H1 (cell line): ENCODE data around the gene CLIC1. TPM values are rescaled to one million over a fixed set of nuclear protein-coding genes. Genes with fewer than 3 reads are reported as not detected.
A peak's percentile ranks its signal among the peaks of the same experiment; 100 is the strongest.

Experiments used
- CTCF ChIA-PET: fragments of 300-600 bp; sonication (Branson Sonifier 250); formaldehyde crosslinking; loops from one replicate; lab custom pipeline; 2021; ENCODE audit not compliant: partially characterized antibody; lab: Charles Lee
- POLR2A ChIA-PET: fragments of 300-600 bp; sonication (Branson Sonifier 250); formaldehyde crosslinking; loops from one replicate; lab custom pipeline; 2021; ENCODE audit warnings: inconsistent platforms; ENCODE audit not compliant: partially characterized antibody; lab: Charles Lee
- DNase-seq, 2 experiments: peaks; one replicate each; pipeline versions ENCODE4 v3.0.0 to v3.0.0-alpha.2; 2010 to 2022; ENCODE audit warnings: low spot score in 2 of 2, low read depth in 1 of 2, mixed read lengths in 1 of 2
- FAIRE-seq: peaks from 2 replicates; lab custom pipeline; 2011; peaks lifted over from hg19 to GRCh38; lab: Jason Lieb, UNC
- H2AFZ ChIP-seq: 2 replicates; pipeline ENCODE4 v1.8.1; 2012; ENCODE audit warnings: low read length, inconsistent platforms
- H2AK5ac ChIP-seq: 2 replicates; pipeline ENCODE4 v1.6.1; 2013; ENCODE audit warnings: low read depth, low read length
- H2BK120ac ChIP-seq: replicated peaks from 2 replicates; pipeline ENCODE3; 2013; ENCODE audit warnings: low read depth, low read length, inconsistent platforms
- H2BK12ac ChIP-seq: 2 replicates; pipeline ENCODE4 v1.6.1; 2013; ENCODE audit warnings: low read depth, low read length
- H2BK15ac ChIP-seq: 2 replicates; pipeline ENCODE4 v1.6.1; 2013; ENCODE audit warnings: low read length
- H2BK20ac ChIP-seq: 2 replicates; pipeline ENCODE4 v1.6.1; 2013; ENCODE audit warnings: low read length
- H2BK5ac ChIP-seq: 2 replicates; pipeline ENCODE4 v1.6.1; 2013; ENCODE audit warnings: low read depth, low read length
- H3K14ac ChIP-seq: 2 replicates; pipeline ENCODE4 v1.6.1; 2013; ENCODE audit warnings: inconsistent platforms; ENCODE audit not compliant: insufficient read length
- H3K18ac ChIP-seq: 2 replicates; pipeline ENCODE4 v1.6.1; 2013; ENCODE audit warnings: low read length; ENCODE audit errors: extremely low read depth
- H3K23ac ChIP-seq: 2 replicates; pipeline ENCODE4 v1.6.1; 2013; ENCODE audit warnings: inconsistent platforms; ENCODE audit not compliant: insufficient read length
- H3K23me2 ChIP-seq: 2 replicates; pipeline ENCODE4 v1.6.1; 2013; ENCODE audit warnings: low read depth, low read length
- H3K27ac ChIP-seq: 2 replicates; pipeline ENCODE4 v1.6.1; 2011; ENCODE audit warnings: low read depth, low read length, inconsistent platforms
- H3K27me3 ChIP-seq, 4 experiments: replicated peaks in 1 of 4; 1 replicate in 1 of 4; 2 replicates in 3 of 4; pipeline versions ENCODE4 v1.6.1 to v1.8.1; 2011 to 2013; ENCODE audit warnings: low read length in 3 of 4, mild to moderate bottlenecking in 3 of 4, inconsistent platforms in 2 of 4, mixed read lengths in 2 of 4, moderate library complexity in 1 of 4; ENCODE audit not compliant: control insufficient read depth in 3 of 4, insufficient read depth in 3 of 4; ENCODE audit errors: extremely low read depth in 1 of 4
- H3K36me3 ChIP-seq, 4 experiments: 2 replicates each; pipeline versions ENCODE4 v1.6.1 to v1.8.1; 2011 to 2013; ENCODE audit warnings: mild to moderate bottlenecking in 4 of 4, low read length in 3 of 4, moderate library complexity in 2 of 4, control low read depth in 1 of 4, inconsistent platforms in 1 of 4; ENCODE audit not compliant: insufficient read depth in 4 of 4, control insufficient read depth in 2 of 4
- H3K4ac ChIP-seq: replicated peaks from 2 replicates; pipeline ENCODE3; 2013; ENCODE audit warnings: low read length, low read depth, mixed read lengths, inconsistent platforms; ENCODE audit not compliant: insufficient read length
- H3K4me1 ChIP-seq, 4 experiments: replicated peaks in 1 of 4; 1 replicate in 1 of 4; 2 replicates in 3 of 4; pipeline versions ENCODE4 v1.6.1 to v1.8.1; 2011 to 2013; ENCODE audit warnings: low read length in 3 of 4, inconsistent platforms in 2 of 4, mixed read lengths in 1 of 4; ENCODE audit not compliant: insufficient read depth in 4 of 4, control insufficient read depth in 3 of 4
- H3K4me2 ChIP-seq, 2 experiments: 2 replicates each; pipeline versions ENCODE4 v1.6.1 to v1.8.1; 2011 to 2013; ENCODE audit warnings: low read depth in 2 of 2, low read length in 2 of 2, control low read depth in 1 of 2, inconsistent platforms in 1 of 2, mild to moderate bottlenecking in 1 of 2; ENCODE audit not compliant: insufficient read depth in 1 of 2
- H3K4me3 ChIP-seq, 4 experiments: fragments of 200-600, 300-600 bp in 1 of 4; sonication (generic), shearing (Covaris generic), sonication (Bioruptor Twin) in 1 of 4; 2 replicates each; pipeline versions ENCODE4 v1.5.1 to v1.8.1; 2011 to 2016; ENCODE audit warnings: low read length in 4 of 4, low read depth in 3 of 4, control low read depth in 2 of 4, inconsistent platforms in 2 of 4, mild to moderate bottlenecking in 2 of 4, mixed read lengths in 1 of 4, moderate library complexity in 1 of 4; ENCODE audit not compliant: insufficient read depth in 2 of 4; ENCODE audit errors: extremely low read depth in 1 of 4
- H3K56ac ChIP-seq: replicated peaks from 2 replicates; pipeline ENCODE3; 2013; ENCODE audit warnings: low read depth, mild to moderate bottlenecking, mixed read lengths, low read length, inconsistent platforms; ENCODE audit not compliant: insufficient read length
- H3K79me1 ChIP-seq: 2 replicates; pipeline ENCODE4 v1.6.1; 2013; ENCODE audit warnings: low read depth, low read length, control low read depth
- H3K79me2 ChIP-seq, 2 experiments: 2 replicates each; pipeline versions ENCODE4 v1.6.1 to v1.8.1; 2012 to 2013; ENCODE audit warnings: low read length in 2 of 2, mild to moderate bottlenecking in 2 of 2, inconsistent platforms in 1 of 2; ENCODE audit not compliant: insufficient read depth in 2 of 2, control insufficient read depth in 1 of 2
- H3K9ac ChIP-seq, 4 experiments: replicated peaks in 1 of 4; 1 replicate in 1 of 4; 2 replicates in 3 of 4; pipeline versions ENCODE4 v1.6.1 to v1.8.1; 2011 to 2013; ENCODE audit warnings: low read depth in 3 of 4, low read length in 3 of 4, control low read depth in 2 of 4, mild to moderate bottlenecking in 2 of 4, moderate library complexity in 2 of 4, inconsistent platforms in 1 of 4; ENCODE audit errors: extremely low read depth in 1 of 4
- H3K9me3 ChIP-seq, 2 experiments: 2 replicates each; pipeline versions ENCODE4 v1.6.1 to v1.8.1; 2012 to 2013; ENCODE audit warnings: mild to moderate bottlenecking in 2 of 2, moderate library complexity in 2 of 2, control low read depth in 1 of 2, inconsistent platforms in 1 of 2, low read depth in 1 of 2, low read length in 1 of 2, mixed read lengths in 1 of 2; ENCODE audit not compliant: insufficient read depth in 2 of 2
- H4K20me1 ChIP-seq, 2 experiments: replicated peaks in 1 of 2; 2 replicates each; pipeline versions ENCODE3 to v1.8.1; 2011 to 2013; ENCODE audit warnings: inconsistent platforms in 2 of 2, low read length in 2 of 2, mild to moderate bottlenecking in 1 of 2; ENCODE audit not compliant: insufficient read depth in 2 of 2, control insufficient read depth in 1 of 2
- H4K5ac ChIP-seq: 2 replicates; pipeline ENCODE4 v1.6.1; 2013; ENCODE audit warnings: low read length, low read depth, mixed read lengths, inconsistent platforms; ENCODE audit not compliant: insufficient read length
- H4K8ac ChIP-seq: 2 replicates; pipeline ENCODE4 v1.8.0; 2013; ENCODE audit warnings: mild to moderate bottlenecking, moderate library complexity, low read length, inconsistent platforms; ENCODE audit not compliant: insufficient read depth; ENCODE audit errors: extremely low read depth
- H4K91ac ChIP-seq: replicated peaks from 2 replicates; pipeline ENCODE3; 2013; ENCODE audit warnings: low read length, mixed read lengths, inconsistent platforms; ENCODE audit not compliant: insufficient read length
- CBX5 ChIP-seq: fragments of 300-800, 300-1000 bp; sonication (generic); IDR thresholded peaks from 2 replicates; pipeline ENCODE4 v1.7.1; 2016; ENCODE audit warnings: antibody characterized with exemption, low read length, low read depth
- CREB1 ChIP-seq: IDR thresholded peaks from 2 replicates; pipeline ENCODE4 v1.6.1; 2012; ENCODE audit warnings: inconsistent platforms
- PHF8 ChIP-seq: fragments of 200-600 bp; sonication (generic); conservative IDR thresholded peaks from 2 replicates; pipeline ENCODE4 v1.7.1; 2012; ENCODE audit warnings: low read depth, mild to moderate bottlenecking, inconsistent platforms, low read length, moderate library complexity
- POLR2A ChIP-seq, 2 experiments: IDR thresholded peaks; 1 replicate in 1 of 2; 2 replicates in 1 of 2; pipeline ENCODE4 v1.6.1; 2011; ENCODE audit warnings: low read depth in 2 of 2, low read length in 2 of 2, mild to moderate bottlenecking in 2 of 2; ENCODE audit errors: control extremely low read depth in 1 of 2
- POLR2AphosphoS5 ChIP-seq: IDR thresholded peaks from 2 replicates; pipeline ENCODE4 v1.6.1; 2011; ENCODE audit warnings: low read depth, low read length
- WGBS, 2 experiments: shearing (Covaris generic) in 1 of 2; methylation state at CpG; one replicate each; pipeline versions ENCODE4 v1.1.6 to v1.1.7; 2013 to 2015; ENCODE audit warnings: low lambda C conversion rate in 2 of 2, mixed read lengths in 2 of 2, inconsistent platforms in 1 of 2, low coverage in 1 of 2, missing lambda C conversion rate in 1 of 2; ENCODE audit not compliant: insufficient replicate concordance in 2 of 2, insufficient coverage in 1 of 2, insufficient read length in 1 of 2; ENCODE audit errors: extremely low coverage in 1 of 2, missing lambda C conversion rate in 1 of 2; 5-methylcytosine and 5-hydroxymethylcytosine counted together
- polyA plus RNA-seq, 7 experiments: library from polyadenylated mRNA; depleted of rRNA in 3 of 7; stranded (reverse) in 5 of 7; unstranded in 2 of 7; fragments of >200 nt in 5 of 7; fragments of 200-250 nt in 2 of 7; gene quantifications; 1 replicate in 5 of 7; 2 replicates in 1 of 7; 4 replicates in 1 of 7; pipeline versions ENCODE4 v1.2.1 to v1.2.3, GENCODE V29; 2011 to 2013; ENCODE audit warnings: missing spikeins in 2 of 7, mixed read lengths in 2 of 7
- total RNA-seq: library from RNA; stranded (reverse); fragmentation: NEBNext Ultra II Directional; extraction: Animal tissue kit (Norgen Biotek cat#: 25700); gene quantifications from 2 replicates; pipeline ENCODE4 v1.2.1, GENCODE V29; 2021

The CLIC1 gene
- total and polyA plus RNA-seq, 2 of the 8 experiments (the other 6 are each of a cell fraction or from before 2014, with no cell fraction given): 250 to 277 TPM

DNA sequence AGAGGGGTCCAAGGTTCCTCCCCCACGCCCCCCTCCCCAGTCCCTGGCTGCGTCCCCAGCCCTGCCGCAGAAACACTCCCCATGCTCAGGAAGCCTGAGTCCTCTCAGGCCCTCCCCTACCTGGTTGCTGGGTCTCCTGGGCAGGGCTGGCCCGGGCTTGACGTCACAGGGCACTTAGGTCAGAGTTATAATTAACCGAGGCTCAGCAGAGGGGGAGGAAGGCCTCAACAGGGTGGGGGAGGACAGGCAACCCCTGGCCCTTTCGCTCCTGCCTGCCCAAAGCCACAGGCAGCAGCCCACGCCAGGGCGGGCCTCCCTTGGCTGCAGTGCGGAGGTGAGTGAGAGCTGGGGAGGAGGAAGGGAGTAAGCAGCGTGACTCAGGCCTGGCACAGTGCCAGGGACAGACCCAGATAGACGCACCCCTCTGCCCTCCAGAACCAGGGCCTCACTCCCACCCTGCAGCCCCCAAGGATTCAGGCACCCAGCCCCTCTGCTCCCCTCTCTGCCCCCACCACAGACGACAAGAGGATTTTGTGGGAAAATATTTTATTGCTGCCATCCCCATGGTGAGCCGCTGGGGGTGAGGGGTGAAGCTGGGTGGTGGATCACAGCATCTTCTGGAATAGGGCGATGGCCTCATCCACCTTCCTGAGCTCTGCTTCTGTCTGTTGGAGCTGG lies 40.8 kb upstream of the CLIC1 start, which contains the start of gene VWA7:
Gene VWA7 (minus strand): TSS at position 340 of the 678 bp plus-strand sequence. CDS start 549 bp downstream, outside the sequence.
- H2BK5ac ChIP-seq: no peak within 1 kb of the TSS
- peak within 1 kb of the TSS; percentile 40; the same call in 1 of the 2 replicates for H4K8ac ChIP-seq
- no peaks in the 10 kb centered on the region for H3K79me2 ChIP-seq
- H3K27ac ChIP-seq: peak within 1 kb of the TSS; percentile 26; the same call in 1 of the 2 replicates
- peaks cover 0 to 7% (median 3%) of the 10 kb centered on the region in 4 experiments; a peak in 4 of 7 replicates for H3K4me1 ChIP-seq
- no peaks in the 10 kb centered on the region; a peak in 1 of 7 replicates for H3K27me3 ChIP-seq
- no peak within 1 kb of the TSS for H3K14ac ChIP-seq
- 57% methylated on average over 12 of the region's 15 CpGs; no CpG with 5 or more reads in 1 of the 2 experiments for WGBS, 2 experiments
- no peak within 1 kb of the TSS for H3K4me3 ChIP-seq
- H3K4ac ChIP-seq: no peak within 1 kb of the TSS
- H3K9ac ChIP-seq: no peak within 1 kb of the TSS
- no peak within 1 kb of the TSS for H3K56ac ChIP-seq
- H3K79me1 ChIP-seq: no peaks in the 10 kb centered on the region
- no peak within 1 kb of the TSS for H2BK120ac ChIP-seq
- TF ChIP-seq POLR2AphosphoS5 (0 out of 2 replicates have a peak, but pooled peaks have one; percentile 25), POLR2A (IDR thresholded peaks at IDR 0.05; ENCODE audit: control extremely low read depth in 1 of 2, low read depth in 2 of 2, low read length in 2 of 2) (0 out of 3 replicates have a peak, but pooled peaks of 1 of the 2 experiments have one; percentile 19), CBX5 (no peak), PHF8 (no peak), CREB1 (peak; percentile 54)
- TF ChIP-seq, all 59 proteins: peak for 3
- H3K4me2 ChIP-seq: peak within 1 kb of the TSS in 1 of 2 experiments; percentile 51; a peak in 2 of 4 replicates
- H2AFZ ChIP-seq: no peak within 1 kb of the TSS
- H2BK15ac ChIP-seq: no peak within 1 kb of the TSS
- H3K23ac ChIP-seq: no peak within 1 kb of the TSS
- no peaks in the 10 kb centered on the region for H3K9me3 ChIP-seq
- CTCF ChIA-PET: interaction anchor here (0.6 to 15.6 kb wide), 11 partner anchors 3 to 113 kb away, joined by 3 to 228 read pairs (median 3); partner anchors contain the start of genes MPIG6B, VARS1 and VWA7
- no peak within 1 kb of the TSS for H2BK20ac ChIP-seq
- H2AK5ac ChIP-seq: no peak within 1 kb of the TSS
- peaks cover 10 to 39% (median 32%) of the 10 kb centered on the region in 4 experiments; a peak in 7 of 8 replicates for H3K36me3 ChIP-seq
- no peak within 1 kb of the TSS for H2BK12ac ChIP-seq
- peak in 1 of 2 experiments; percentile 63 for DNase-seq
- 0 out of 2 replicates have a peak, but pooled peaks cover 1% of the 10 kb centered on the region for H3K23me2 ChIP-seq
- H4K20me1 ChIP-seq: no peaks in the 10 kb centered on the region
- no peak within 1 kb of the TSS for H3K18ac ChIP-seq
- H4K5ac ChIP-seq: no peak within 1 kb of the TSS
- POLR2A ChIA-PET: interaction anchor here (0.7 to 10.7 kb wide), 16 partner anchors 8 to 1207 kb away, joined by 3 to 85 read pairs (median 4); partner anchors contain the start of genes DDAH2, HSPA1B, LSM2 and MSH5
- H4K91ac ChIP-seq: no peak within 1 kb of the TSS
- no peak for FAIRE-seq
